Spleen (tissue), 11 donors: ENCODE results near the gene TTLL11. TPM values are rescaled to one million over a fixed set of nuclear protein-coding genes. Genes with fewer than 3 reads are reported as not detected.

Experiments used
- DNase-seq: peaks from one replicate; pipeline ENCODE4 v3.0.0-alpha.2; 2020
- H3K27ac ChIP-seq, 8 donors: fragments of 200-600 bp; sonication (generic) in 7 of 8; 1 replicate in 4 of 8; 2 replicates in 4 of 8; pipeline versions ENCODE4 v1.5.0 to v1.8.0; 2016 to 2021; ENCODE audit warnings: inconsistent platforms in 4 of 8, mild to moderate bottlenecking in 4 of 8, moderate library complexity in 1 of 8
- H3K27me3 ChIP-seq, 7 donors: fragments of 200-600 bp; sonication (generic) in 6 of 7; replicated peaks in 1 of 7; 1 replicate in 4 of 7; 2 replicates in 3 of 7; pipeline versions ENCODE4 v1.5.0 to v1.8.0; 2016 to 2021; ENCODE audit warnings: inconsistent platforms in 3 of 7, mild to moderate bottlenecking in 1 of 7
- H3K36me3 ChIP-seq, 6 donors: fragments of 200-600 bp; sonication (generic) in 5 of 6; 1 replicate in 4 of 6; 2 replicates in 2 of 6; pipeline versions ENCODE4 v1.5.0 to v1.8.0; 2016 to 2021; ENCODE audit warnings: inconsistent platforms in 2 of 6
- H3K4me1 ChIP-seq, 6 donors: fragments of 200-600 bp; sonication (generic) in 5 of 6; 1 replicate in 3 of 6; 2 replicates in 3 of 6; pipeline versions ENCODE4 v1.5.0 to v1.8.0; 2016 to 2021; ENCODE audit warnings: inconsistent platforms in 3 of 6
- H3K4me3 ChIP-seq, 8 donors: fragments of 200-600 bp; sonication (generic) in 7 of 8; 1 replicate in 4 of 8; 2 replicates in 4 of 8; pipeline versions ENCODE4 v1.5.0 to v1.8.0; 2016 to 2021; ENCODE audit warnings: inconsistent platforms in 4 of 8, mild to moderate bottlenecking in 4 of 8, moderate library complexity in 2 of 8
- H3K9me3 ChIP-seq, 8 donors: fragments of 200-600 bp; sonication (generic) in 7 of 8; 1 replicate in 4 of 8; 2 replicates in 4 of 8; pipeline versions ENCODE4 v1.5.0 to v1.8.0; 2016 to 2021; ENCODE audit warnings: inconsistent platforms in 4 of 8
- POLR2A ChIP-seq, 3 donors: fragments of 450-650 bp; IDR thresholded peaks; one replicate each; pipeline ENCODE4 v1.5.1; 2017; ENCODE audit warnings: antibody characterized with exemption in 3 of 3, mild to moderate bottlenecking in 1 of 3
- POLR2AphosphoS5 ChIP-seq, 3 donors: sonication (generic); formaldehyde crosslinking; IDR thresholded peaks; one replicate each; pipeline ENCODE4 v1.5.1; 2017; ENCODE audit warnings: antibody characterized with exemption in 3 of 3
- WGBS, 5 donors: extraction: QIAGEN DNeasy Blood & Tissue Kit in 3 of 5; methylation state at CpG; one replicate each; pipeline versions ENCODE4 v1.1.5 to v1.1.7; 2013 to 2018; 5-methylcytosine and 5-hydroxymethylcytosine counted together
- intact Hi-C: fragments of 100-400 bp; cut with DNase I; formaldehyde crosslinking; loops from one replicate; pipeline ENCODE4 v1.15.0; 2023; ENCODE audit warnings: low total_unique reads
- polyA plus RNA-seq, 3 donors: library from polyadenylated mRNA; stranded (reverse); fragments of 200-250 nt; gene quantifications; one replicate each; pipeline ENCODE4 v1.2.1, GENCODE V29; 2013
- total RNA-seq, 7 donors: library from RNA; depleted of rRNA in 3 of 7; stranded (reverse); fragments of >200 nt in 3 of 7; fragmentation: NEBNext Ultra II Directional in 4 of 7; extraction: Animal tissue kit (Norgen Biotek cat#: 25700) in 4 of 7; gene quantifications; one replicate each; pipeline versions ENCODE4 v1.1.0 to v1.2.1, GENCODE V29; 2016 to 2021
- TF ChIP-seq, protein P1 (sequence below), 11 experiments: fragments of 200-600 bp in 7 of 11; fragments of 450-650 bp in 4 of 11; sonication (generic) in 4 of 11; IDR thresholded peaks in 8 of 11; conservative IDR thresholded peaks in 3 of 11; 1 replicate in 7 of 11; 2 replicates in 4 of 11; pipeline versions ENCODE4 v1.4.0 to v1.8.0; 2016 to 2021; ENCODE audit warnings: antibody characterized with exemption in 11 of 11, inconsistent platforms in 4 of 11, mild to moderate bottlenecking in 1 of 11
- donor health status: healthy with polysubstance abuse.
- donor health status: DM: no; HTN: no; CAD: no; lungs with moderate emphysema.
- donor health status: DM: no; HTN: no; CAD: no.
- donor health status: Bipolar disorder and iron deficiency.
- donor health status: healthy.
- donor health status: DM: no; HTN: no; CAD: no.
- donor health status: DM: yes; HTN: yes; CAD: no.

The TTLL11 gene
- total and polyA plus RNA-seq, 10 donors = 1.6 to 12.8 (median 7.3) TPM

DNA sequence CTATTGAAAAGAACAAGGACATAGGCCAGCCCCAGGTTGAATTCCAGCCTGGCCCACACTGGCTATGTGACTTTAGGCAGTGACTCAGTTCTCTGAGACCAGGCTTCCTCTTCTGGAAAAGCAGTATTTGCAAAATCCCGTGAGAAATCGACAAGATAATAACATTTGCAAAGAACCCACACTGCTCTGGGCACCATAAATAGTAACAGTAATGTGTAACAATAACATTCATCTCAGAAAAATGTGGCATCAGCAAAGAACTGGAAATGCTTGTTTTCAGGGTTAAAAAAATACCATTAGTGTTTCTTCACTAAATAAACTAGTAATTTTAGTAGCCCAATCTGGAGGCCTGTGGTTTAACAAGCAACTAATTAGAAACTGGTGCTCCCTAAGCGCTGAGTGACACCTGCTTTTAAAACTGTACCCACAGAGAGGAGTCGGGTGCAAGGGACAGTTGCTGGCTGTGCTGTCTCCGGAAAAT, 148.4 kb downstream of the TTLL11 start:
- intact Hi-C loops = no loop called here
- Histone ChIP-seq H3K27ac (peak overlapping the region in 2 of 8 donors; percentile 71 to 77), H3K4me3 (no peak overlapping the region), H3K9me3 (no peaks in the 10 kb centered on the region), H3K27me3 (no peaks in the 10 kb centered on the region), H3K4me1 (peaks cover 0 to 34% (median 3%) of the 10 kb centered on the region in 6 donors), H3K36me3 (no peaks in the 10 kb centered on the region)
- WGBS, 5 donors = 73 to 84% (median 80%) methylated on average over 5 of the region's 5 CpGs
- no peak for DNase-seq
- TF ChIP-seq POLR2AphosphoS5 (IDR thresholded peaks at IDR 0.05) = no peak
- TF ChIP-seq POLR2A (IDR thresholded peaks at IDR 0.05) = no peak
- TF ChIP-seq, protein P1, sequence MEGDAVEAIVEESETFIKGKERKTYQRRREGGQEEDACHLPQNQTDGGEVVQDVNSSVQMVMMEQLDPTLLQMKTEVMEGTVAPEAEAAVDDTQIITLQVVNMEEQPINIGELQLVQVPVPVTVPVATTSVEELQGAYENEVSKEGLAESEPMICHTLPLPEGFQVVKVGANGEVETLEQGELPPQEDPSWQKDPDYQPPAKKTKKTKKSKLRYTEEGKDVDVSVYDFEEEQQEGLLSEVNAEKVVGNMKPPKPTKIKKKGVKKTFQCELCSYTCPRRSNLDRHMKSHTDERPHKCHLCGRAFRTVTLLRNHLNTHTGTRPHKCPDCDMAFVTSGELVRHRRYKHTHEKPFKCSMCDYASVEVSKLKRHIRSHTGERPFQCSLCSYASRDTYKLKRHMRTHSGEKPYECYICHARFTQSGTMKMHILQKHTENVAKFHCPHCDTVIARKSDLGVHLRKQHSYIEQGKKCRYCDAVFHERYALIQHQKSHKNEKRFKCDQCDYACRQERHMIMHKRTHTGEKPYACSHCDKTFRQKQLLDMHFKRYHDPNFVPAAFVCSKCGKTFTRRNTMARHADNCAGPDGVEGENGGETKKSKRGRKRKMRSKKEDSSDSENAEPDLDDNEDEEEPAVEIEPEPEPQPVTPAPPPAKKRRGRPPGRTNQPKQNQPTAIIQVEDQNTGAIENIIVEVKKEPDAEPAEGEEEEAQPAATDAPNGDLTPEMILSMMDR (IDR thresholded peaks at IDR 0.05 in 8 of 11, conservative IDR thresholded peaks at IDR 0.05 in 3 of 11) = no peak

DNA sequence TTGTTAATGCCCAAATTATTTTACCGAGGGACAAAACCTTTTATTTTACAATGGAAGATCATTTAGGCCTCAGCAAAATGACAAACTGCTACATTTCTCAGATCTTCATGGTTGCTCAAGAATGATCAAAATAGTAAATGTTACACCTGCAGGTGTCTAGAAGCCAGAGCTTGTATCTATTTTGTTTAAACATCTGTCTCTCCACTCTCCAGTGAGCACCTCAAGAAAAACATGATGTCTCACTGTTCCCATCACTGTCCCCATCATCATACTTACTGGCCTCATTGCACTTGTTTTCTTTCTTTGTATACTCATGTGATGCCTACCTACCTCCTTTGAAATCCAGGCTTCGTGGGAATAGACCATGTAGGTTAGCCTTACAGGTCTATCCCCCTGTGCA, 149.6 kb downstream of the TTLL11 start:
- no peaks in the 10 kb centered on the region for H3K9me3 ChIP-seq
- H3K27me3 ChIP-seq = no peaks in the 10 kb centered on the region
- peaks cover 0 to 34% (median 3%) of the 10 kb centered on the region in 6 donors for H3K4me1 ChIP-seq
- no peak for TF ChIP-seq POLR2AphosphoS5 (IDR thresholded peaks at IDR 0.05)
- no peak for TF ChIP-seq POLR2A (IDR thresholded peaks at IDR 0.05)
- TF ChIP-seq, protein P1 (IDR thresholded peaks at IDR 0.05 in 8 of 11, conservative IDR thresholded peaks at IDR 0.05 in 3 of 11) = no peak
- H3K4me3 ChIP-seq = no peak overlapping the region
- H3K27ac ChIP-seq = peak overlapping the region in 6 of 8 donors; percentile 32 to 77 (median 50)
- WGBS, 5 donors = 56 to 80% (median 76%) methylated on average over 2 of the region's 2 CpGs
- intact Hi-C loops = no loop called here
- no peaks in the 10 kb centered on the region for H3K36me3 ChIP-seq
- no peak for DNase-seq

DNA sequence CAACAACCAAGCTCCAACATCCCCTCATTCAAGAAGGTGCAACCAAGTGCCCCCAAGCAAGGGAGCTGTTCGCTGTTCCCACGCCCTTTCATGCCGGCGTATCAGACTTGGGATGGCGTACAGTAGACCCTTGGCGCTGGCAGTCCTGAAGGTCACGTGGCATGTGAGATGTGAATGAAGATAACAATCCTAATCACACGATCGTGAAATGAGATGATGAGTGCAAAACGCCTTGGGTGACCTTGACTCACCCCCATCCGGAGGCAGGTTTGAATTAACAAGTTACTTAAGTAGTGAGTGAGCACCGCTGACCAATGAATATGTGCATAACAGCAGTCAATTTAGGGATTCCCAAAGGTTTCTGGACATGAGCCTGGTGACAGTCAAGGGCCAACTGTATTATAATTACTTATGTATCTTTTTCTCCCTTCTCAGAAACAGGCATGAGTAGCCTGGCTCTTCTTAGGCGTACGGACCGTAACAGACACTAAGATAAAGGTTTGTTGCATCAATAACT, 150.2 kb downstream of the TTLL11 start:
- intact Hi-C loops = no loop called here
- Histone ChIP-seq H3K27me3 (no peaks in the 10 kb centered on the region), H3K27ac (peak overlapping the region in 6 of 8 donors; percentile 6 to 77 (median 46)), H3K4me1 (peaks cover 0 to 34% (median 3%) of the 10 kb centered on the region in 6 donors), H3K36me3 (no peaks in the 10 kb centered on the region), H3K9me3 (no peaks in the 10 kb centered on the region), H3K4me3 (no peak overlapping the region)
- DNase-seq = no peak
- TF ChIP-seq POLR2AphosphoS5 (IDR thresholded peaks at IDR 0.05) (no peak), POLR2A (IDR thresholded peaks at IDR 0.05) (no peak)
- TF ChIP-seq, protein P1 (IDR thresholded peaks at IDR 0.05 in 8 of 11, conservative IDR thresholded peaks at IDR 0.05 in 3 of 11) = no peak
- WGBS, 5 donors = 78 to 89% (median 84%) methylated on average over 15 of the region's 15 CpGs

DNA sequence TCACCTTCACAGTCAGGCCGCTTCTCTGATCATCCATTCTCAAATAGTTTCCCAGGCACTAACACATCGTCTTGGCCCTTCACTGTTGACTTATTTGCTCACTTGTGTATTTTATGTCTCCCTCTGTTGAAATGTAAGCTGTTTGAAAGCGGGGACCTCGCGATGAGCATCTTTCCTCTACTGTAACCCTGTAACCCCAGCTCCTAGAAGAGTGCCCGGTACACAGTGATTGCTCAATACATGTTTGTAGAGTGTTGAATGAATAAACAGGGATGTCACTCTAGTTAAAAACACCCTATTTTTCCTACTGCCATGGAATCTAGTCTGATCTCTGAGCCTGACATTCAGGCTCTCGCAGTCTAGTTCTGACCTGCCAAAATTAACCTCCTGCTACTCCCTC, 150.8 kb downstream of the TTLL11 start:
- 90 to 94% (median 93%) methylated on average over 7 of the region's 7 CpGs for WGBS, 5 donors
- intact Hi-C loops = no loop called here
- H3K27ac ChIP-seq = peak overlapping the region in 4 of 8 donors; percentile 48 to 77 (median 60)
- DNase-seq = no peak
- H3K9me3 ChIP-seq = no peaks in the 10 kb centered on the region
- no peaks in the 10 kb centered on the region for H3K36me3 ChIP-seq
- TF ChIP-seq POLR2AphosphoS5 (IDR thresholded peaks at IDR 0.05) (no peak), POLR2A (IDR thresholded peaks at IDR 0.05) (no peak)
- TF ChIP-seq, protein P1 (IDR thresholded peaks at IDR 0.05 in 8 of 11, conservative IDR thresholded peaks at IDR 0.05 in 3 of 11) = no peak
- H3K27me3 ChIP-seq = no peaks in the 10 kb centered on the region
- H3K4me3 ChIP-seq = no peak overlapping the region
- H3K4me1 ChIP-seq = peaks cover 0 to 34% (median 3%) of the 10 kb centered on the region in 6 donors
